ENCODE results near the gene PAWR. TPM values are rescaled to one million over a fixed set of nuclear protein-coding genes. Genes with fewer than 3 reads are reported as not detected.

PAWR gene
- total RNA-seq, 1 donor from 2014 or later: 53.5 TPM

DNA sequence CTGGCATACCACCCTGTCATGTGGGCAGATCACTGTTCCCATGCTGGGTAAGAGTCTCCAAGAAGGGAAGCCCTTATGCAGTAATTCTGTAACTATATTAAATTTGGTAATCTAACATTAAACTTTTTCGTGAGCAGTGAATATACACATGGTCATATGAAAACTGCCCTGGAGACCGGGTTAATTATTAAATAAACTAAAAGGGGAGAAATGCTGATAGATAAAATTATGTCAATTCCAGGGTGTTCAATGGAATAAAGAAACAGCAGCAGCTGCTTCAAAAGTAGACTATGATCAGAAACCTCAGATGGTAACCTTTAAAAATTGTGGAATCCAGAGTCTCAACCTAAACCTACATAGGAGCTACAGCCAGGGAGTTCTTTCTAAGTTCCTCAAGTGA, 100.0 kb downstream of the PAWR start:
- H3K4me3 ChIP-seq: no peak overlapping the region
- DNase-seq: no peak
- no peak overlapping the region for H3K27ac ChIP-seq
- intact Hi-C loops (cut with DNase I): no loop called here
- no peaks in the 10 kb centered on the region for H3K9me3 ChIP-seq
- no peaks in the 10 kb centered on the region for H3K4me1 ChIP-seq
- H3K36me3 ChIP-seq: no peaks in the 10 kb centered on the region
- H3K27me3 ChIP-seq (ENCODE audit: low read depth): no peaks in the 10 kb centered on the region
- ATAC-seq: no peak
- TF ChIP-seq, protein P1, sequence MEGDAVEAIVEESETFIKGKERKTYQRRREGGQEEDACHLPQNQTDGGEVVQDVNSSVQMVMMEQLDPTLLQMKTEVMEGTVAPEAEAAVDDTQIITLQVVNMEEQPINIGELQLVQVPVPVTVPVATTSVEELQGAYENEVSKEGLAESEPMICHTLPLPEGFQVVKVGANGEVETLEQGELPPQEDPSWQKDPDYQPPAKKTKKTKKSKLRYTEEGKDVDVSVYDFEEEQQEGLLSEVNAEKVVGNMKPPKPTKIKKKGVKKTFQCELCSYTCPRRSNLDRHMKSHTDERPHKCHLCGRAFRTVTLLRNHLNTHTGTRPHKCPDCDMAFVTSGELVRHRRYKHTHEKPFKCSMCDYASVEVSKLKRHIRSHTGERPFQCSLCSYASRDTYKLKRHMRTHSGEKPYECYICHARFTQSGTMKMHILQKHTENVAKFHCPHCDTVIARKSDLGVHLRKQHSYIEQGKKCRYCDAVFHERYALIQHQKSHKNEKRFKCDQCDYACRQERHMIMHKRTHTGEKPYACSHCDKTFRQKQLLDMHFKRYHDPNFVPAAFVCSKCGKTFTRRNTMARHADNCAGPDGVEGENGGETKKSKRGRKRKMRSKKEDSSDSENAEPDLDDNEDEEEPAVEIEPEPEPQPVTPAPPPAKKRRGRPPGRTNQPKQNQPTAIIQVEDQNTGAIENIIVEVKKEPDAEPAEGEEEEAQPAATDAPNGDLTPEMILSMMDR (IDR thresholded peaks at IDR 0.05): no peak

DNA sequence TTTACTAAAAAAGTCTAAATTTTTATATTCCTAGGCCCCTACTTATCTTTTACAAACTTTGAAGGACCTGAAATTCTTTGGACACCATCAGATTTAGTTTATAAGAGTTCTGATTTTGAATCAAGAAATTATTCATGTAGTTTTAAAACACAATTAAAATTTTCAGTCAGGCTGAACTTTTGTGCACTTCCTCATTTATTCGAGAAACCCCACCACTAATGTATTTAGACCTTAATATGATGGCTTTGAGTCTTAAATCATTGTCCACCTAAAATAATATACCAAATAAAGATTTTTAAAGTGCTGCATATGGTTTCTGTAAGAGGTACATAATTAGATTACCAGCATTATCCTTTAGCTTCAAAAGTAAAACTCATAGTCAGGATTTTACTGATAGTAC, 103.4 kb downstream of the PAWR start:
- H3K27me3 ChIP-seq (ENCODE audit: low read depth): no peaks in the 10 kb centered on the region
- H3K9me3 ChIP-seq: no peaks in the 10 kb centered on the region
- no peak for DNase-seq
- no peaks in the 10 kb centered on the region for H3K36me3 ChIP-seq
- TF ChIP-seq, protein P1 (IDR thresholded peaks at IDR 0.05): no peak
- intact Hi-C loops (cut with DNase I): no loop called here
- no peak for ATAC-seq
- H3K4me1 ChIP-seq: no peaks in the 10 kb centered on the region
- H3K4me3 ChIP-seq: no peak overlapping the region
- no peak overlapping the region for H3K27ac ChIP-seq

DNA sequence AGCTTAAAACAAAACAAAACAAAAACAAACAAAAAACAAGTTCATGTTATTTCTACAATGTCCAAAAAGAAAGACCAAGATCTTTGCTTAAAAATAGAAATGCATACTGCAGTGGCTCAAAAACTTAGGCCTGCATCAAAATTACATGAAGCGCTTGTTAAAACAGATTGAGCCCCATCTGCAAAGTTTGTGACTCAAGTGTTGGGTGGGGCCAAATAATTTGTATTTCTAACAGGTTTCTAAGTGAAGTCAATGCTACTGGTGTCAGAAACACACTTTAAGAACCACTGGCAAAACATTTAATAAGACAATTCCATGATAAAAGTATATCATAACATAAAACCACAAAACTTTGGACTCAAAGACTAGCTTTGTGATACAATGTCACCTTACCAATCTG, 105.6 kb downstream of the PAWR start:
- Histone ChIP-seq H3K4me3 (no peak overlapping the region), H3K36me3 (no peaks in the 10 kb centered on the region), H3K27me3 (ENCODE audit: low read depth) (no peaks in the 10 kb centered on the region), H3K4me1 (no peaks in the 10 kb centered on the region), H3K9me3 (no peaks in the 10 kb centered on the region), H3K27ac (no peak overlapping the region)
- intact Hi-C loops (cut with DNase I): no loop called here
- DNase-seq: no peak
- TF ChIP-seq, protein P1 (IDR thresholded peaks at IDR 0.05): no peak
- no peak for ATAC-seq

DNA sequence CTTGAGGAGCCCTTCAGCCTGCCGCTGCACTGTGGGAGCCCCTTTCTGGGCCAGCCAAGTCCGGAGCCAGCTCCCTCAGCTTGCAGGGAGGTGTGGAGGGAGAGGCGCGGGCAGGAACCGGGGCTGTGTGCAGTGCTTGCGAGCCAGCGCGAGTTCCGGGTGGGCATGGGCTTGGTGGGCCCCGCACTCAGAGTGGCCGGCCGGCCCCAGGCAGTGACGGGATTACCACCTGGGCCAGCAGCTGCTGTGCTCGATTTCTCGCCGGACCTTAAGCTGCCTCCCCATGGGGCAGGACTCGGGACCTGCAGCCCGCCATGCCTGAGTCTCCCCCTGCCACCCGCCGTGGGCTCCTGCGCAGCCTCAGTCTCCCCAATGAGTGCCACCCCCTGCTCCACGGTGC, 116.9 kb downstream of the PAWR start:
- ATAC-seq (no peak), DNase-seq (no peak)
- H3K4me3 ChIP-seq: no peak overlapping the region
- H3K27ac ChIP-seq: no peak overlapping the region
- intact Hi-C loops (cut with DNase I): no loop called here
- TF ChIP-seq, protein P1 (IDR thresholded peaks at IDR 0.05): no peak
- no peaks in the 10 kb centered on the region for H3K27me3 ChIP-seq (ENCODE audit: low read depth)
- H3K4me1 ChIP-seq: no peaks in the 10 kb centered on the region
- peaks cover 13% of the 10 kb centered on the region for H3K9me3 ChIP-seq
- H3K36me3 ChIP-seq: peaks cover 8% of the 10 kb centered on the region

DNA sequence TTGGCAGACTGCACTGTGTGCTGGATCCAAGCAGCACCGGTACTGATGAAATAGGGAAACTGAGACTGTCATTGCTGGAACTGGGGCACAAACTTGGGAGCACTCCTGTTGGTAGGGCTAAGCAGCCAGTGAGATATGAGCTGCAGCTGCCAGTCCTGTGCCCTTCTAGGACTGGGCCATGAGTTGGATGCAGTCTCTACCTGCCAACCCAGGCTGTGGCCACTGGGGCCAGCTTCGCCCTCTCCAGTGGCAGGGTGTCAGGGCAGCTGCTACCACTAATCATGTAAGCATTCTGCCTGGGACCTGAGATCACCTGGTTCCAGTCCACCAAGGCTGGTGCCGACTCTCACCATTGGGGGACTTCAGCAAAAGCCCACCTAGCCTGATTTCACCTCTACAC, 121.1 kb downstream of the PAWR start:
- TF ChIP-seq, protein P1 (IDR thresholded peaks at IDR 0.05): no peak
- DNase-seq (no peak), ATAC-seq (no peak)
- intact Hi-C loops (cut with DNase I): no loop called here
- H3K4me3 ChIP-seq: no peak overlapping the region
- H3K36me3 ChIP-seq: peaks cover 5% of the 10 kb centered on the region
- H3K4me1 ChIP-seq: peaks cover 19% of the 10 kb centered on the region
- H3K27me3 ChIP-seq (ENCODE audit: low read depth): no peaks in the 10 kb centered on the region
- H3K9me3 ChIP-seq: peaks cover 13% of the 10 kb centered on the region
- H3K27ac ChIP-seq: no peak overlapping the region

DNA sequence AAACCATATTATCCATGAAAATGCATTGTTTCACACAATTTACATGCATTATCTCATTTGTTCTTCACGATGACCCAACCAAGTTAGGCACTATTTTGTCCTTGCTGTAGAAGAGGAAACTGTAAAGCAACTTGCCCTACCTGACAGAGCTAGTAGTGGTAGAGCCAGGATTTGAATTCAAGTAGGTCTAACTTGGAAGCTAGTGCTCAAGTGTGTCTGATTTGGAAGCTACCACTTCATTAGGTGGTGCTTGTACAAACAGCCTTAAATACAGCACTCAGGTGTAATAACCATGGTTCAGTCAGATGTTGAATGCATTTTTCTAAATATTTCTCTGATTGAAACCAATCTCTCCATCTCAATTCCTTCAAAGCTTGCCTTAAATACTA, 123.6 kb downstream of the PAWR start:
- no peaks in the 10 kb centered on the region for H3K27me3 ChIP-seq (ENCODE audit: low read depth)
- ATAC-seq (peak in 1 of 2 donors; percentile 49), DNase-seq (no peak)
- H3K4me3 ChIP-seq: no peak overlapping the region
- intact Hi-C loops (cut with DNase I): no loop called here
- peak overlapping the region; percentile 57 for H3K27ac ChIP-seq
- peaks cover 19% of the 10 kb centered on the region for H3K4me1 ChIP-seq
- TF ChIP-seq, protein P1 (IDR thresholded peaks at IDR 0.05): no peak
- H3K36me3 ChIP-seq: no peaks in the 10 kb centered on the region
- no peaks in the 10 kb centered on the region for H3K9me3 ChIP-seq
